GM12878 (cell line): Measurements from ENCODE around the gene C11orf58. TPM values are rescaled to one million over a fixed set of nuclear protein-coding genes. Genes with fewer than 3 reads are reported as not detected.

Source experiments
- ATAC-seq: fragments of 200-7000 bp; cut with Tn5 transposase; 3 replicates; pipeline ENCODE4 v1.9.1; 2020; ENCODE audit warnings: mild to moderate bottlenecking, moderate library complexity
- BruUV-seq: library from RNA; stranded (reverse); fragments of 400-500 nt; replicated peaks from 2 replicates; lab custom pipeline; 2021; lab: Mats Ljungman, UMichigan
- CTCF ChIA-PET: fragments of 300-600 bp; sonication (Branson Sonifier 250); formaldehyde crosslinking; extraction: SDS; loops from one replicate; lab custom pipeline; 2021; ENCODE audit warnings: inconsistent platforms; lab: Yijun Ruan, JAX
- POLR2A ChIA-PET: fragments of 350-600 bp; formaldehyde crosslinking; extraction: SDS; loops from one replicate; lab custom pipeline; 2021; ENCODE audit warnings: inconsistent platforms; lab: Charles Lee
- RAD21 ChIA-PET: fragments of 300-600 bp; sonication (Branson Sonifier 250); formaldehyde crosslinking; loops from one replicate; lab custom pipeline; 2023; ENCODE audit warnings: antibody characterized with exemption; ENCODE audit not compliant: unreplicated experiment; lab: Charles Lee
- SMC1A ChIA-PET: fragments of 300-600 bp; sonication (Branson Sonifier 250); formaldehyde crosslinking; loops from one replicate; lab custom pipeline; 2023; ENCODE audit not compliant: unreplicated experiment, uncharacterized antibody; lab: Charles Lee
- DNase-seq: peaks from one replicate; pipeline ENCODE4 v3.0.0-alpha.2; 2011; ENCODE audit warnings: low read depth, low spot score
- FAIRE-seq: peaks from 3 replicates; lab custom pipeline; 2011; peaks lifted over from hg19 to GRCh38; lab: Jason Lieb, UNC
- H2AFZ ChIP-seq: 2 replicates; pipeline ENCODE4 v1.6.0; 2011; ENCODE audit warnings: low read depth, low read length, control low read depth; ENCODE audit not compliant: control insufficient read depth
- H3K27ac ChIP-seq: 2 replicates; pipeline ENCODE4 v1.5.1; 2011; ENCODE audit warnings: control low read depth; ENCODE audit not compliant: control insufficient read depth, insufficient read depth
- H3K27me3 ChIP-seq, 2 experiments: replicated peaks in 1 of 2; 2 replicates each; pipeline versions ENCODE4 v1.6.0 to v1.6.1; 2011; ENCODE audit warnings: low read length in 1 of 2; ENCODE audit not compliant: control insufficient read depth in 2 of 2, insufficient read depth in 2 of 2
- H3K36me3 ChIP-seq, 2 experiments: 2 replicates each; pipeline ENCODE4 v1.5.1; 2011; ENCODE audit warnings: low read length in 1 of 2; ENCODE audit not compliant: control insufficient read depth in 2 of 2, insufficient read depth in 2 of 2
- H3K4me1 ChIP-seq: 2 replicates; pipeline ENCODE4 v1.6.1; 2011; ENCODE audit warnings: mild to moderate bottlenecking, low read length, moderate library complexity, mixed read lengths; ENCODE audit not compliant: control insufficient read depth, insufficient read depth
- H3K4me2 ChIP-seq: 2 replicates; pipeline ENCODE4 v1.6.0; 2011; ENCODE audit warnings: control low read depth; ENCODE audit not compliant: control insufficient read depth, insufficient read depth
- H3K4me3 ChIP-seq: fragments of 200-600 bp; sonication (generic); 2 replicates; pipeline ENCODE4 v1.5.1; 2016
- H3K79me2 ChIP-seq: 2 replicates; pipeline ENCODE4 v1.6.0; 2011; ENCODE audit warnings: low read length; ENCODE audit not compliant: control insufficient read depth, insufficient read depth
- H3K9ac ChIP-seq: 2 replicates; pipeline ENCODE4 v1.8.0; 2011; ENCODE audit warnings: low read length, control low read depth, mixed read lengths; ENCODE audit not compliant: control insufficient read depth, insufficient read depth
- H3K9me3 ChIP-seq: replicated peaks from 3 replicates; pipeline ENCODE4 v1.5.1; 2011; ENCODE audit warnings: mild to moderate bottlenecking, low read length; ENCODE audit not compliant: control insufficient read depth, insufficient read depth
- H4K20me1 ChIP-seq: 2 replicates; pipeline ENCODE4 v1.6.0; 2011; ENCODE audit not compliant: control insufficient read depth, insufficient read depth
- BACH1 ChIP-seq: fragments of 450-650 bp; IDR thresholded peaks from 2 replicates; pipeline ENCODE4 v1.6.1; 2017; ENCODE audit warnings: mild to moderate bottlenecking, borderline replicate concordance
- EP300 ChIP-seq, 2 experiments: fragments of 150-350 bp in 1 of 2; IDR thresholded peaks; 2 replicates each; pipeline ENCODE4 v1.6.1; 2011 to 2012; ENCODE audit warnings: low read depth in 2 of 2, low read length in 2 of 2, borderline replicate concordance in 1 of 2, improper control_type of control experiment in 1 of 2, inconsistent platforms in 1 of 2; ENCODE audit not compliant: control insufficient read depth in 1 of 2
- IRF4 ChIP-seq: IDR thresholded peaks from 2 replicates; pipeline ENCODE4 v1.6.1; 2011; ENCODE audit warnings: low read depth, low read length
- JUND ChIP-seq: IDR thresholded peaks from 2 replicates; pipeline ENCODE4 v1.6.1; 2012; ENCODE audit warnings: low read depth, mild to moderate bottlenecking, low read length, improper control_type of control experiment, moderate library complexity
- LARP7 ChIP-seq: fragments of 450-650 bp; IDR thresholded peaks from 2 replicates; pipeline ENCODE4 v1.6.1; 2017; ENCODE audit warnings: mild to moderate bottlenecking
- NFYA ChIP-seq: IDR thresholded peaks from 2 replicates; pipeline ENCODE4 v1.6.1; 2011; ENCODE audit warnings: low read depth, mild to moderate bottlenecking, low read length, improper control_type of control experiment, borderline replicate concordance
- RB1 ChIP-seq: fragments of 450-650 bp; formaldehyde crosslinking; IDR thresholded peaks from 2 replicates; pipeline ENCODE4 v1.6.1; 2017; ENCODE audit warnings: mild to moderate bottlenecking, borderline replicate concordance
- TCF7 ChIP-seq: IDR thresholded peaks from 2 replicates; pipeline ENCODE4 v1.6.1; 2014; ENCODE audit warnings: antibody characterized with exemption, borderline replicate concordance
- WGBS: methylation state at CpG from one replicate; pipeline ENCODE4 v1.1.6; 2016; ENCODE audit warnings: low lambda C conversion rate; ENCODE audit not compliant: insufficient replicate concordance, insufficient coverage; ENCODE audit errors: missing lambda C conversion rate; 5-methylcytosine and 5-hydroxymethylcytosine counted together
- in situ Hi-C: fragments of 300-500 bp; cut with MboI; formaldehyde crosslinking; loops from 9 replicates; pipeline ENCODE4 v1.14.3; 2018; ENCODE audit warnings: mixed read lengths
- intact Hi-C: fragments of 100-400 bp; cut with micrococcal nuclease; formaldehyde crosslinking; loops from one replicate; pipeline ENCODE4 v1.14.2; 2022; ENCODE audit not compliant: unreplicated experiment
- polyA plus RNA-seq, 11 experiments: library from polyadenylated mRNA; depleted of rRNA in 4 of 11; unstranded in 6 of 11; stranded (reverse) in 5 of 11; fragments of >200 nt; fragmentation: Nextera tagmentation in 4 of 11; fragmentation: Illumina TruSeq in 1 of 11; extraction: Ambion mirVana in 4 of 11; extraction: Trizol in 1 of 11; gene quantifications; 1 replicate in 1 of 11; 2 replicates in 10 of 11; pipeline versions ENCODE4 v1.2.1 to v1.2.3, GENCODE V29; 2011 to 2016; ENCODE audit warnings: inconsistent platforms in 2 of 11, missing spikeins in 2 of 11, low read depth in 1 of 11
- total RNA-seq, 4 experiments: library from RNA; depleted of rRNA in 3 of 4; stranded (reverse); fragments of >200 nt in 3 of 4; fragmentation: Illumina TruSeq in 1 of 4; extraction: Trizol in 1 of 4; gene quantifications; 2 replicates each; pipeline versions ENCODE4 v1.2.1 to v1.2.3, GENCODE V29; 2013 to 2021

Gene C11orf58
- total and polyA plus RNA-seq, 10 of the 15 experiments (the other 5 are each of a cell fraction or from before 2014, with no cell fraction given), result 98.2 to 379 (median 211) TPM

GRCh38 chr11:16727806-16728205, 10.6 kb upstream of the C11orf58 start:
- Histone ChIP-seq H3K4me2 (no peak overlapping the region), H3K4me3 (no peak overlapping the region), H3K9ac (no peak overlapping the region), H4K20me1 (no peaks in the 10 kb centered on the region), H3K27ac (no peak overlapping the region), H3K9me3 (no peaks in the 10 kb centered on the region), H3K4me1 (no peaks in the 10 kb centered on the region), H3K36me3 (no peaks in the 10 kb centered on the region), H3K27me3 (no peaks in the 10 kb centered on the region), H2AFZ (no peak overlapping the region), H3K79me2 (no peaks in the 10 kb centered on the region)
- CTCF ChIA-PET, result no interaction called here
- FAIRE-seq, result no peak
- no TSS peak for BruUV-seq
- intact Hi-C loops, result no loop called here
- POLR2A ChIA-PET, result no interaction called here
- WGBS, result 47% methylated on average over 3 of the region's 3 CpGs
- RAD21 ChIA-PET, result no interaction called here
- DNase-seq, result no peak
- in situ Hi-C loops, result no loop called here
- TF ChIP-seq LARP7, result no peak
- no peak for TF ChIP-seq JUND
- no peak for TF ChIP-seq TCF7
- no peak for TF ChIP-seq NFYA
- no peak for TF ChIP-seq RB1
- TF ChIP-seq IRF4, result no peak
- TF ChIP-seq EP300 (IDR thresholded peaks at IDR 0.05; ENCODE audit: borderline replicate concordance in 1 of 2, control insufficient read depth in 1 of 2, low read depth in 2 of 2, low read length in 2 of 2), result no peak
- no peak for TF ChIP-seq BACH1
- ATAC-seq, result no peak
- SMC1A ChIA-PET, result no interaction called here
